ENCODE measurements around the gene HJV.
"Not testable (repeated sequence)": the region's sequence is repeated elsewhere in the genome, so short reads cannot be mapped to it uniquely, and the experiment has no call there.

HJV gene

DNA sequence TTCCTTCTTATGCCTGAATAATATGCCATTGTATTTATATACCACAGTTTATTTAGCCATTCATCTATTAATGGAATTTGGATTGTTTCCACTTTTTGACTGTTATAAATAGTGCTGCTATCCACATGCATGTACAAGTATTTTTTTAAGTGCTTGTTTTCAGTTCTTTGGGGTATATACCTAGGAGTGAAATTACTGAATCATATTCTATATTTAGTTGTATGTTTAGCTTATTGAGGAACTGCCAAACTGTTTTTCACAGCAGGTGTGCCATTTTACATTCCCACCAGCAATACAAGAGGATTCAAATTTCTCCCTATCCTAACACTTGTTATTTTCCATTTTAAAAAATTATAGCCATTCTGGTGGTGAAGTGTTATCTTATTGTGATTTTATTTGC lies 7.6 kb upstream of the HJV start:
- Histone ChIP-seq H3K9me3 (ENCODE audit: control insufficient read depth, low read length) (no peaks in the 10 kb centered on the region), H2BK12ac (ENCODE audit: low read length in 2 of 2) (no peak overlapping the region), H2BK5ac (ENCODE audit: low read depth, low read length, poor library complexity, severe bottlenecking) (no peak overlapping the region), H2AFZ (ENCODE audit: low read depth, low read length) (no peak overlapping the region), H3K18ac (ENCODE audit: low read depth in 1 of 2, low read length in 2 of 2) (no peak overlapping the region), H3K4ac (ENCODE audit: low read depth in 1 of 2, low read length in 2 of 2) (no peak overlapping the region), H2BK120ac (ENCODE audit: low read depth, low read length) (no peak overlapping the region), H4K91ac (ENCODE audit: low read length) (no peak overlapping the region), H3K27me3 (ENCODE audit: control insufficient read depth in 1 of 2, insufficient read depth in 1 of 2, low read length in 2 of 2) (no peaks in the 10 kb centered on the region), H3K23ac (ENCODE audit: low read length in 2 of 2) (no peak overlapping the region), H3K4me3 (ENCODE audit: insufficient read depth in 1 of 2, low read depth in 1 of 2, low read length in 2 of 2) (no peak overlapping the region), H2BK15ac (ENCODE audit: low read depth, poor library complexity, severe bottlenecking) (no peak overlapping the region), H3K4me2 (ENCODE audit: low read length, poor library complexity, severe bottlenecking) (no peak overlapping the region), H4K8ac (ENCODE audit: low read length) (no peak overlapping the region), H3K14ac (ENCODE audit: low read length in 2 of 2) (no peak overlapping the region), H3K4me1 (ENCODE audit: control insufficient read depth, insufficient read depth, low read depth, low read length) (no peaks in the 10 kb centered on the region), H3K27ac (ENCODE audit: low read length, poor library complexity, severe bottlenecking) (no peak overlapping the region), H3K36me3 (ENCODE audit: control insufficient read depth in 1 of 2, insufficient read depth in 2 of 2, low read depth in 1 of 2, low read length in 2 of 2) (no peaks in the 10 kb centered on the region), H2AK5ac (ENCODE audit: low read length, severe bottlenecking) (no peak overlapping the region), H3K9ac (ENCODE audit: low read length) (no peak overlapping the region), H3K79me1 (replicated peaks; ENCODE audit: low read length, poor library complexity, severe bottlenecking) (no peaks in the 10 kb centered on the region)
- DNase-seq, result no peak

- 94% methylated on average over 1 of the region's 1 CpG for WGBS
- not testable (repeated sequence) for H3K4me3 ChIP-seq (ENCODE audit: insufficient read depth in 1 of 2, low read depth in 1 of 2, low read length in 2 of 2); H3K4me1 ChIP-seq (ENCODE audit: control insufficient read depth, insufficient read depth, low read depth, low read length); H3K4me2 ChIP-seq (ENCODE audit: low read length, poor library complexity, severe bottlenecking); H3K4ac ChIP-seq (ENCODE audit: low read depth in 1 of 2, low read length in 2 of 2); H3K79me1 ChIP-seq (replicated peaks; ENCODE audit: low read length, poor library complexity, severe bottlenecking); H2BK12ac ChIP-seq (ENCODE audit: low read length in 2 of 2); H3K27me3 ChIP-seq (ENCODE audit: control insufficient read depth in 1 of 2, insufficient read depth in 1 of 2, low read length in 2 of 2); H3K9me3 ChIP-seq (ENCODE audit: control insufficient read depth, low read length); H4K91ac ChIP-seq (ENCODE audit: low read length); H2AK5ac ChIP-seq (ENCODE audit: low read length, severe bottlenecking); DNase-seq; H3K14ac ChIP-seq (ENCODE audit: low read length in 2 of 2); H3K23ac ChIP-seq (ENCODE audit: low read length in 2 of 2); H3K9ac ChIP-seq (ENCODE audit: low read length); H3K18ac ChIP-seq (ENCODE audit: low read depth in 1 of 2, low read length in 2 of 2); H2BK15ac ChIP-seq (ENCODE audit: low read depth, poor library complexity, severe bottlenecking); H2AFZ ChIP-seq (ENCODE audit: low read depth, low read length); H2BK5ac ChIP-seq (ENCODE audit: low read depth, low read length, poor library complexity, severe bottlenecking); H2BK120ac ChIP-seq (ENCODE audit: low read depth, low read length); H3K27ac ChIP-seq (ENCODE audit: low read length, poor library complexity, severe bottlenecking); H3K36me3 ChIP-seq (ENCODE audit: control insufficient read depth in 1 of 2, insufficient read depth in 2 of 2, low read depth in 1 of 2, low read length in 2 of 2); H4K8ac ChIP-seq (ENCODE audit: low read length)
These were observed 5.1 kb upstream of the HJV start for GRCh38 chr1:146026650-146027049.

DNA sequence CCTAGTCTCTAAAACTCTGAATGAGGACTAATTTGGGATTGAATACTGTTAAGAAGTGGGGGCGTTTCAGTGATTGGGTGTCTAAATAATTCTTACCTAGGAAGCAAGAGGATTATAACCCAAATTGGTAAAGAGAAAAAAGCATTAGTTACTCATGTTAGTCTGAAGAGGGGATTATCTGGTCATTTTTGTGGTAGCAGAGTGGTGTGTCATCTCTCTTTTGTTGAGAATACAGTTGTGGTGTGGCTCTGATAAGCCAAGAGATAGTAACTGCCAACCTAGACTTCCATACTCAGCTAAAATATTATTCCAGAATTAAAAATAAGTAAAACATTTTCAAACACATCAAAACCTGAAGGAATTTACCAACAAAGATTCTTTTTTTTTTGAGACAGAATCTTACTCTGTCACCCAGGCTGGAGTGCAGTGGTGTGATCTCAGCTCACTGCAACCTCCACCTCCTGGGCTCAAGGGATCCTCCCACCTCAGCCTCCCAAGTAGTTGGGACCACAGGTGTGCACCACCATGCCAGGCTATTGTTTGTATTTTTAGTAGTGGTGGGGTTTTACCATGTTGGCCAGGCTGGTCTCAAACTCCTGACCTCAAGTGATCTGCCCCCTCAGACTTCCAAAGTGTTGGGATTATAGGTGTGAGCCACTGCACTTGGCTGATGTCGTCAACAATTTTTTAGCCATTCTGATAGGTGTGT lies 4.4 kb upstream of the HJV start:
- not testable (repeated sequence) for H3K23ac ChIP-seq (ENCODE audit: low read length in 2 of 2); H3K79me1 ChIP-seq (replicated peaks; ENCODE audit: low read length, poor library complexity, severe bottlenecking); H3K4me1 ChIP-seq (ENCODE audit: control insufficient read depth, insufficient read depth, low read depth, low read length); H3K14ac ChIP-seq (ENCODE audit: low read length in 2 of 2); H2AK5ac ChIP-seq (ENCODE audit: low read length, severe bottlenecking); H3K4ac ChIP-seq (ENCODE audit: low read depth in 1 of 2, low read length in 2 of 2); DNase-seq; H2BK120ac ChIP-seq (ENCODE audit: low read depth, low read length); H4K91ac ChIP-seq (ENCODE audit: low read length); H2BK5ac ChIP-seq (ENCODE audit: low read depth, low read length, poor library complexity, severe bottlenecking); H3K4me2 ChIP-seq (ENCODE audit: low read length, poor library complexity, severe bottlenecking); H2AFZ ChIP-seq (ENCODE audit: low read depth, low read length); H3K9ac ChIP-seq (ENCODE audit: low read length); H3K36me3 ChIP-seq (ENCODE audit: control insufficient read depth in 1 of 2, insufficient read depth in 2 of 2, low read depth in 1 of 2, low read length in 2 of 2); H2BK12ac ChIP-seq (ENCODE audit: low read length in 2 of 2); H2BK15ac ChIP-seq (ENCODE audit: low read depth, poor library complexity, severe bottlenecking); H3K18ac ChIP-seq (ENCODE audit: low read depth in 1 of 2, low read length in 2 of 2); H4K8ac ChIP-seq (ENCODE audit: low read length); H3K9me3 ChIP-seq (ENCODE audit: control insufficient read depth, low read length); H3K27ac ChIP-seq (ENCODE audit: low read length, poor library complexity, severe bottlenecking); H3K4me3 ChIP-seq (ENCODE audit: insufficient read depth in 1 of 2, low read depth in 1 of 2, low read length in 2 of 2)
- H3K27me3 ChIP-seq (ENCODE audit: control insufficient read depth in 1 of 2, insufficient read depth in 1 of 2, low read length in 2 of 2), result peaks cover 0 to 14% of the 10 kb centered on the region in 2 experiments
- WGBS, result 86% methylated on average over 2 of the region's 2 CpGs

- Histone ChIP-seq H3K36me3 (ENCODE audit: control insufficient read depth in 1 of 2, insufficient read depth in 2 of 2, low read depth in 1 of 2, low read length in 2 of 2) (no peaks in the 10 kb centered on the region), H2BK15ac (ENCODE audit: low read depth, poor library complexity, severe bottlenecking) (no peak overlapping the region)
These were observed 1.0 kb upstream of the HJV start for GRCh38 chr1:146022403-146023127.

More at GRCh38 chr1:146022403-146023127, 1.0 kb upstream of the HJV start:
- no peak overlapping the region for H3K14ac ChIP-seq (ENCODE audit: low read length in 2 of 2)
- H2BK120ac ChIP-seq (ENCODE audit: low read depth, low read length), result no peak overlapping the region
- no peak overlapping the region for H2BK5ac ChIP-seq (ENCODE audit: low read depth, low read length, poor library complexity, severe bottlenecking)
- no peak overlapping the region for H3K18ac ChIP-seq (ENCODE audit: low read depth in 1 of 2, low read length in 2 of 2)
- no peak overlapping the region for H4K91ac ChIP-seq (ENCODE audit: low read length)
- H2AK5ac ChIP-seq (ENCODE audit: low read length, severe bottlenecking), result no peak overlapping the region
- no peak overlapping the region for H3K9ac ChIP-seq (ENCODE audit: low read length)
- no peak overlapping the region for H2AFZ ChIP-seq (ENCODE audit: low read depth, low read length)
- H3K79me1 ChIP-seq (replicated peaks; ENCODE audit: low read length, poor library complexity, severe bottlenecking), result no peaks in the 10 kb centered on the region
- WGBS, result 85% methylated on average over 3 of the region's 7 CpGs
- H3K4me2 ChIP-seq (ENCODE audit: low read length, poor library complexity, severe bottlenecking), result no peak overlapping the region
- H3K4me3 ChIP-seq (ENCODE audit: insufficient read depth in 1 of 2, low read depth in 1 of 2, low read length in 2 of 2), result no peak overlapping the region
- no peak overlapping the region for H3K4ac ChIP-seq (ENCODE audit: low read depth in 1 of 2, low read length in 2 of 2)
- H3K23ac ChIP-seq (ENCODE audit: low read length in 2 of 2), result no peak overlapping the region
- peaks cover 6% of the 10 kb centered on the region for H3K4me1 ChIP-seq (ENCODE audit: control insufficient read depth, insufficient read depth, low read depth, low read length)
- no peak overlapping the region for H2BK12ac ChIP-seq (ENCODE audit: low read length in 2 of 2)
- H3K9me3 ChIP-seq (ENCODE audit: control insufficient read depth, low read length), result no peaks in the 10 kb centered on the region
- no peak overlapping the region for H3K27ac ChIP-seq (ENCODE audit: low read length, poor library complexity, severe bottlenecking)
- no peak overlapping the region for H4K8ac ChIP-seq (ENCODE audit: low read length)
- no peak for DNase-seq
- peaks cover 13 to 48% of the 10 kb centered on the region in 2 experiments for H3K27me3 ChIP-seq (ENCODE audit: control insufficient read depth in 1 of 2, insufficient read depth in 1 of 2, low read length in 2 of 2)
